HG02840 (cell line): ENCODE measurements around the gene HPF1.
"Not testable (repeated sequence)": the region's sequence is repeated elsewhere in the genome, so short reads cannot be mapped to it uniquely, and the experiment has no call there.

Source experiments
- ATAC-seq: cut with Tn5 transposase; IDR thresholded peaks from one replicate; pipeline ENCODE4 v1.9.1; 2021; ENCODE audit warnings: mild to moderate bottlenecking, moderate library complexity, moderate number of reproducible peaks; ENCODE audit not compliant: unreplicated experiment, low FRiP score

Gene HPF1

DNA sequence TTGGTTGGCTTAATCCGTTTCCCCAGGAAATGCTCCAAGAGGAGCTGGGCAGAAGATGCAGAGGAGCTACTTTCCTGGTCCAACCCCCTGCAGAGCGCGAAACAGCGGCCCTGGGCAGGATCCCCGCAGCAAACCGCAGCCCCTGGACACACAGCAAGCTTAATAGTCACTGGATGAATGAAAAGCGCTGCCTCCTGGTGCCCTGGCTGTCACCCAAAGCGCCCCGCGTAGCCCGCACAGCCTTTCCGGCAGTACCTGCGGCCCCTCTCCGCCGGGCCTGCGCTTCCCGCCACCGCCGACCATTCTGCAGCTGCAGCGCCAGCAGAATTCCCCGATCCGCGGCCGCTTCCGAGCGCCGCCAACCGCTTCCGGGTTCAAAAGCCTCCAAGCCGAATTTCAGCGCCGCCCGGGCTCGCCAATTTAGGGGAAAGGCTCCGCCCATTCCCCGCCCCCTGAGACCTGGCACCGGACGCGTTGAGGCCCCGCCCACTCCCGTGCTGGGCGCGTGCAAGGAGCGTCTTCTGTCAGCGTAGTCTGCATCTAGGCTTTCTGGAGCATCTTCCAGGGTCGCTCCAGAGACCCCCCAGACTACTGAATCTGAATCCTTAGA lies at the start of gene HPF1:
Gene HPF1, minus strand, starts transcription at position 370 of the 610 bp plus-strand sequence. Its CDS starts 67 bp downstream, at position 303.
- peak; percentile 93 for ATAC-seq

DNA sequence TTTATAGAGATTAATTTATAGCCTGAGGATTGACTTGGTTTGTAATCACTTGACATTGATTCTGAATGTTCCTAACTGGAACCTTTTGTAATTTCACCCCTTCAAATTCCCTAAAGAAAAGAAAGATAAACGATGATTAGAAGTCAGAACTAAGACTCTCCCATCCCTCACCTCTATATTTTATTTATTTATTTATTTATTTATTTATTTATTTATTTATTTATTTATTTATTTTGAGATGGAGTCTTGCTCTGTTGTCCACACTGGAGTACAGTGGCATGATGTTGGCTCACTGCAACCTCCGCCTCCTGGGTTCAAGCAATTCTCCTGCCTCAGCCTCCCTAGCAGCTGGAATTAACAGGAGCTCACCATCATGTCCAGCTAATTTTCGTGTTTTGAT lies 49.0 kb upstream of the HPF1 start:
- ATAC-seq = not testable (repeated sequence)

DNA sequence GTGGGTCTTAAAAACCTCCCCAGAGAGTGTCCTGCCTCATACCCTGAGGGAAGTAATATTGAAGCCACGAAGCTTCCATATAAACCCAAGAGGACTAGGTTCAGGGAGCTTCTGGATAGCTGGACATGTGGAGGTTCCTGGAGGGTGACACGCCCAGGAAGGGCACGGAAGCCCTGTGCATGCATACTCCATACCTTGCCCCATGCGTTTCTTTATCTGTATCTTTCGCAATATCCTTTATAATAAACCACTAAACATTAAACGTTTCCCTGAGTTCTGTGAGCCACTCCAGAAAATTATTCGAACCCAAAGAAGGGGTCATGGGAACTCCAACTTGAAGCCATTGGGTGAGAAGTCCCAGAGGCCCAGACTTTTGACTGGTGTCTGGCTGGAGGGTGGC lies 45.7 kb upstream of the HPF1 start:
- ATAC-seq = no peak

DNA sequence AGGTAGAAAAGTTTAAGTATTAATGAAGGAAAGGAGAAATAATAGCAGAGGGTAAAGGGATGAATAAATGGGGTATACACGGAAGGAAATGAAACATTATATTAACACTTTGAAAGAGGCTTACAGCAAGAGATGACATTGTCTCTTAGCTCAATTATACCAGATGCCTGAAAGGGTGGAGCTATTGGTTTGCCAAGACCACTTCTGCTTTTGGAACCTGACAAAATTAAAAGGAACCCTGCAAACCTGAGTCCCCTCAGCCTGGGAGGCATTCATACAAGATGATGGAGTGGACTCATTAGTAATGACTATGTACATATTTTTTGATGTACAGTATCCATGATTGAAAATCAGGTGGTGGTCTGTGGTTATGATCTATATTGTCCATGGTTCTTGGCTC lies 45.1 kb upstream of the HPF1 start:
- no peak for ATAC-seq

DNA sequence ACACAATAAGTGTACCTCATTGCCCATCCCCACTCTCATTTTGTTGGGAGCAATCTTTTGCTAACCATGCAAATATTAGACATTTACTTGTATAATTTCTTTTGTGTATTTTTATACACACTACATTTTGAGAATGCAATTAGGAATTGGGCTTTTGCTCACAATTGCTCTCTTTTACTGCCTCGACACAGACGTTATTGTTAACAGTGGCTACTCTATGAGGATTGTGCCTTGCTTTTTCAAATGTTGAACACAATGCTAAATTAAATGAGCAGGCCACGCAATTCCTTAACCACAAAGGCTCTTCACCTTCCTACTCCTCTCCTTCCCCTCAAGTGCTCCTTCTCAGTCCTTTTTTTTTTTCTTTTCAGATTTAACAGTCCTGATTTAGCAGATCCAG lies 42.8 kb upstream of the HPF1 start:
- no peak for ATAC-seq

DNA sequence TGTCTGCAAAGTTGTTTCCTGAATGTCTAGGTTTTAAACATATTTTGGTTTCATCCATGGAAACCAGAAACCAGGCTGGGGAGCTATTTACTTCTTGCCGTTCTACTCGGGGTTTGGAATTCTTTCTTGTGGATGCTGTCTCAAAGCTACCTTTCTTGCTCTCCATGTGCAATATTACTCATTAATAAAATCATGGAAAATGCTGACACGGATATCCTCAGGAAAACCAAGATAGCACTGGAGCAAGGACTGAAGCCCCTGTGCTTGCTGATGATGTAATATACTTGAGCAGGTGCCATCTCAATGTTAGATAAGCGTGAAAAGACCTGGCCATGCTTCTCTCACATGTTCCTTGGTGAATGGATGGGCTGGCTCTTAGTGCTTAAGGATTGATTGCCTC lies 41.5 kb upstream of the HPF1 start:
- no peak for ATAC-seq

DNA sequence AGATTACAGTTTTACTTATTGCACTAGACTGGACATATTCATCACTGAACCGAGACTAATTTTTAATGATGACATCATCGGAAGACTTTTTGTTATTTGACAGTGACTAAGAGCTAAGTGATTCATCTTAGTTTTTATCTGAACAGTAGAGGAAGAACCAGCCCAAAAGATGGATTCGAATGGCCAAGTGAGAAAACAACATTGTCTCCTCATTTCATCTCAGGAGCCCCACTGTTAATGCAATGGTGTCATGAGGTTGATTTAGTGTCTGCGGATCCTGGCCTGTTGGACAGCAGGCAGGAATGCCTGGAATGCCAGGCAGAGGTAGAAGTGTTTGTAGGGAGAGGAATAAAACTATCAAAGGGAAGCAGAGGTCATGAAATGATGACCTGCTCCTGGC lies 37.8 kb upstream of the HPF1 start:
- no peak for ATAC-seq

DNA sequence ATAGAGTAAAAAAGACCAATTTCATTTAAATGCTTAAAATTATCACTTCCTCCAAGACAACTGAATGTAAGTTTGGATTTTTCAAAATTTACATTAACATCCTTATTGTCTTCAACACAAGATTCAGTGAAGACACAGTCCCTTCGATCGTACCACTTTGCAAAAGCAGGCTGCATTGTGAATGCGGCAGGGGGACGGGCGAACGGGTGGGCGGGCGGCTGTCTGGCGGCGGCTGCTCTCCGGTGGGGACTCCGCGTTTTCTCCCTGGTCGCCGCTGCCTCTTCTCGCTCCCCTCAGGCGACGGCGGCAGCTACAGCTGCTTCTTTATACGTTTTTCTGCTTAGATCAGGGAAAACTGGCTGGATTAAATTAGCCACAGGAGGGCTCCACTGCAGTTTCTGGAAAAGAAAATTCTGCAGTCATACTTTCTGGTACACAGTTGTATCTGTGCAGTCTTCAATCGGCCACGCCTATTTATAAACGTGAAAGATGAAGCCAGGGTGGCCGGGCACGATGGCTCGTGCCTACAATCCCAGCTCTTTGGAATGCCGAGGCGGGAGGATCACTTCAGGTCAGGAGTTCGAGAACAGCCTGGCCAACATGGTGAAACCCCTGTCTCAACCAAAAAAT lies 33.9 kb upstream of the HPF1 start:
- ATAC-seq = no peak

DNA sequence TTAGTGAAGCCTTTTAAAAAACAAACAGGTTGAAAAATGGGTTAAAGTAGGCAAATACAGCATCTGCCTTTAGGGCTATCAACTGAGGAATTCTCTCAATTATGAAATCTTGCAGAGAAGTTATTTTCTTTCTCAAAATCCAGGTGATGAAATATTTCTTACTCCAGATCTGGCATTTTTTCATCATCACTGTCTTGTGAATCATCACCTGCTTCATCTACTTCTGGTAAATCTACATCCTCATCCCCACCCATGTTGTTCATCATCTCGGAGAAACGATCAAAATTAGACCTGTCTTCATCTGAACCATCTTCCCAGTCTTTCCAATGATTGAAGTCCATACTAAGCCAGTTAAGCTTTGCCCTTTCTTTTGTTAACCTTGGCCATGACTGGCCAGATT lies 33.3 kb upstream of the HPF1 start:
- no peak for ATAC-seq

DNA sequence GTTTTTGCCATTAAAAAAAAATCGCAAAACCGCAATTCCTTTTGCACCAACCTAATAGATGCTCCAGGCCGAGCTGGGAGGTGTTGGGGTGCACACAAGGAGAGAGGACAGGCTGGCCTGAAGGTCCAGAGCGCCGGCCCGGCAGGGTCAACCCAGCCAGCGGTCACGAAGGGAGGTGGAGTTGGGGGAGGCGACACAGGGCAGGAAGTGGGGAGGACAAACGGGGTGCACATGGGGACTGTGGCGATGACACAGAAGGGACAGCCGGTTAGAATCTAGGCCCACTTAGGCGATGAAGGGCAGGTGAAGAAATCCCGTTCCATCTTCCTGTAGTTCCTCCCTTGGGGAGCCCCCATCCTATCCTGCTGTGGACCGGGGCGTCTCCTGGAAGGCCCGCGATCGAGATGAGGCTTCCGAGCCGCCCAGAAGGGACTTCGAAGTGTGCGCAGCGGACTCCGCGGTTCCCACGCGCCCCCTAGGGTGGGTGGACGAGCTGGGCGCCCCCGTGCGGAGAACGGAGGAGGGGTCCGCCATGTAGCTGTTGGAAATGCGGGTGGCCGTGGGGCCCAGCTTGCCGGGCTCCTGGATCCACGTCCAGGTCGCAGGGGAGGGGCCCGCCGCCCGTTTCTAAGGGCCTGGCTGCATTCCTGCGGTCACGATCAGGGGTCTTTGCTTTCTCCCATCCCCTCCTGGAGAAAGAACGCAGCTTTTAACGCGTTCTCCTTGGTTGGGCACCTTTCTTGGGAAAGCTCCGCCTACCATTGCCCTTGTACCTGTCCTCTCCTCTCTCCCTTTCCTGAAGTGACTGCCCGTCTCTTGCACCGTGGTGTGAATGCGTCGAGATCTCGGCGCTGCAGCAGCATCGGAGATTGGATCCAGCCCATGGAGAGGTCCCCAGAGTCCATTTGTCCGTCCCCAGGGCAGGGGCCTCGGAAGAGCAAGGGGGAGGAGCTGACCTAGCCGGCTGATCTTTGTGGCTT lies 17.0 kb upstream of the HPF1 start:
- ATAC-seq = no peak

DNA sequence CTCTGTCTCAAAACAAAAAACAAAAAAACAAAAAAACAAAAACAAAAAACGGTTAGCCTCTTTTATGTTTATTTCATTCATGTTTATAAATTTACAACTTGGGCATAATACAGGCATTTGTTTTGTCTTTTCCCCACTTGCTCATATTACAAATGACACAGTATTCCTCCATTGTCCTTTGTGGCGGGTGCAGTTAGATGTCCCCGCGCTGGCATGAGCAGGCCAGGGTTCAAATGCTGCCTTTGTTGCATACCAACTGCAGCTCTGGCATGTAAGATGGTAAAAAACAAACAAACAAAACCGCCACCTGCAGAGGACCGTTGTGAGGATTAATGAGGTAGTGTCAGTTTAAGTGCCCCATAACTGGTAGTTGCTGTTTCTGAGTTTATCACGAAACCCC lies 16.1 kb upstream of the HPF1 start:
- no peak for ATAC-seq

DNA sequence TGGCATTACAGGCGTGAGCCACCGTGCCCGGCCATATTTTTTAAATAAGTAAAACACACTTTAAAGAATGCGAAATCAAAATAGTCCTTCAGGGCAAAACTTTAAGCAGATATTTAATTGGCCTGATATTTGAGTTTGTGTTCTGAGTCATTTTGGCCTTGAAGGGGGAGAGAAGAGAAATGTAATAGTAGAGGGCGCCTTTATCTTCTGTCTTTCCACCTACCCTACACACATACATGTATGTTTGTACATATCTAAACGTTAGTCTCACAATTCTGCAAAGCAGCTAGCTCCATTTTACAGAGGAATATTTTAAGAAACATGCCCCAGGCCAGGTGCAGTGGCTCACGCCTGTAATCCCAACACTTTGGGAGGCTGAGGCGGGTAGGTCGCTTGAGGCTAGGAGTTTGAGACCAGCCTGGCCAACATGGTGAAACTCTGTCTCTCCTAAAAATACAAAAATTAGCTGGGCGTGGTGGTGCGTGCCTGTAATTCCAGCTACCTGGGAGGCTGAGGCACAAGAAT lies 13.9 kb upstream of the HPF1 start:
- not testable (repeated sequence) for ATAC-seq

DNA sequence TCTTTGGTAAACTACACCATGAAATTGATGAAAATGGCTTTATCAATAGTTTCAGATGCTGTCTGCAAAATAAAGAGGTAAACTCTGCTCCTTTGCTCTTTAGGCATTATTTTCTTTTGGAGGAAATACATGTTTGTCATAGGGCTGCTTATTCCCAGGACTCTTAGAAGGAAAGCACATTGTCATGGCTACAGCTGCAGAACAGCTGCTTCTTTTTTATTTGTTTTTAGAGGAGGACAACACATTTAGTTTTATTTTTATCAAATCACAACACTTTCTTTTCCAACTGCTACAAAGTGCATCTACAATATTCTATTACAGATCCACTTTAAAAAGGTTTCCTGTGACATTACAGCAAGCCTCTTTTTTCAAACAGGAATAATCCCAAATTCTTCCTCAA lies 12.7 kb upstream of the HPF1 start:
- no peak for ATAC-seq

DNA sequence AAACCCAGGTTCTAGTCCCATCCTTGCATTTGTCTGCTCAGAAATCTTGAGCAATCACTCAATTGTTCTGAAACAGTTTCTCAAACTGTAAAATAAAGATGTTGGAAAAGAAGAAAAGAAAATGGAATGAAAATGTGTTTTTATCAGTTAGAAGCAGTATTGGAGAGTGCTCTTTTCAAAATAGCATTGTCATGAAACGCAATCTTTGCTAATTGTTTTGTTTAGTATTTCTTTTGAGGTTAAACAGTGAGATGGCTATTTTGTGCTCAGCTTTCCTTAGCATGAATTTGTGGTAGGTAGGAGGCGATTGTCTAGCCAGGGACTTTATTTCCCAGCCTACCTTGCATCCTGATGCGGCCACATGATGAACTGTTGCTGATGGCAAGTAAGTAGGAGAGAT lies 10.6 kb upstream of the HPF1 start:
- no peak for ATAC-seq

DNA sequence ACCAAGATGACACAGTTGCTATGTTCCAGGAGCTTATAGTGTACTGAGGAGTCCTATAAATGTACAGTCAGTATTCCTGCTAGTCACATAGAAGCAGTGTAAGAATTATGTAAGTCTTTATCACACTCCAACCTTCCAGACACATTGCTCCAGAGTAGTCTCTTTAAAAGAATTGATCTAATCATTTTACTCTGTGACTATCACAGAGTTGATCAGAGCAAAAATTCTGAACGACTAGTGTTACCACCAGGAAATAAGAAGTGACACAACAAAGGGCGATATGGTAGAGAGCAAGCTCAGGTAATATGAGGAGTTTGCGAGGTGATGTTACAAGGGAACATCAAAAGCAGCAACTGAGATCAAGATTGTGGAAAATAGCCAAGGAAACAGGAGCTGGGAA lies 9.0 kb upstream of the HPF1 start:
- no peak for ATAC-seq

DNA sequence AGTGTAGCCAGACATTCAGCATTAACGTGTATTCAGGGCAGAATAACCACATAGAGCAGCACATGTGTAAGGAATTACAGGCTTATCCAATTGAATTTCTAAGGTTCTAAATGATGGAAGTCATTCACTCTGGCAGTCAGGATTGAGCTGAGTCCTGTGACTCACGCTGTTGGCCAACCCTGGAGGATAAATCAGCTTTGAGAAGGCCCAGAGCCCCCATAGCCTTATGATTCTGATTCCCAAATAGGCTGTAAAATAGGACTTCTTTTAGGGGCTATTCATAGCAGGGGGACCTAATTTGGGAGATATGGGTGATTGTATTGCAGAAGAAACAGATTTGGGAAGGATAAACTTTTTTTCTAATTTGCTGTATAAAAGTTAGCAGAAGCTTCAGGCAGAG lies 8.1 kb upstream of the HPF1 start:
- ATAC-seq = no peak

DNA sequence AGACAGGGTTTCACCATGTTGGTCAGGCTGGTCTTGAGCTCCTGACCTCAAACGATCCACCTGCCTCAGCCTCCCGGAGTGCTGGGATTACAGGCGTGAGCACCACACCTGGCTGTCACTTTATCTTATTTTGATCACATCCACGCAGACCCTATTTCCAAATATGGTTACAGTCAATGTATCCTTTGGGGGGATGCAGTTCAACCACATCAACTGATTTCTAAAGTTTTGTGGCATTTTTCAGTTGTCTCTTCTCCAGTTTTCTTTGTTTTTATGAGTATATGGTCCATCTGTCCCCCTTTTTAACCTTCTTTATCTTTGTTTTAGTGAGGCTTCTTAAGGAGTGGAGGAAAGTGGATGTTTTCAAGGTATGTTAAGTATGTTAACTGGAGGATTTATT lies 4.1 kb upstream of the HPF1 start:
- no peak for ATAC-seq

DNA sequence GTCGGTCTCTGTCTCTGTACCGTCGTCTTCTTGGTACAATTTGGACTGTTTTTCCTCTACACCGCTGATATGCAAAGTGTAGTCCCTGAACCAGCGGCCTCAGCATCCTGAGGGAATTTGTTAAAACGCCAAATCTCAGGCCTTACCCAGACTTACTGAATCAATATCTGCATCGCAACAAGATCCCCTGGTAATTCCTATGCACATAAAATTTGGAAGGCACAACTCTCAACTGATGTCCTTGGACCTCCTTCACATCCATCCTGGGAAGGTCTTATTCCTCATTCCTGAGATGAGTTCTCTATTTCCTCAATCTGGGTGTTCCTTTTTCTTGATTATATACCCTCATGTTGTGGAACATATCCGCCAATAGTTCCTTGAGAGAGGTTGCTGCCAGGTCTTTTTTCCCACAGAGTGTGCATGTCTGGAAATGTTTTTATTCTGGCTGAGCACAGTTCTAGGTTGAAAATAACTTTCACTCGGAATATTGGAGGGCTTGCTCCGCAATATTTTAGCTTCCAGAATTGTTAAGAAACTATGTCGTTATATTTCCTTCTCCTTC lies 738 bp upstream of the HPF1 start:
- no peak for ATAC-seq

DNA sequence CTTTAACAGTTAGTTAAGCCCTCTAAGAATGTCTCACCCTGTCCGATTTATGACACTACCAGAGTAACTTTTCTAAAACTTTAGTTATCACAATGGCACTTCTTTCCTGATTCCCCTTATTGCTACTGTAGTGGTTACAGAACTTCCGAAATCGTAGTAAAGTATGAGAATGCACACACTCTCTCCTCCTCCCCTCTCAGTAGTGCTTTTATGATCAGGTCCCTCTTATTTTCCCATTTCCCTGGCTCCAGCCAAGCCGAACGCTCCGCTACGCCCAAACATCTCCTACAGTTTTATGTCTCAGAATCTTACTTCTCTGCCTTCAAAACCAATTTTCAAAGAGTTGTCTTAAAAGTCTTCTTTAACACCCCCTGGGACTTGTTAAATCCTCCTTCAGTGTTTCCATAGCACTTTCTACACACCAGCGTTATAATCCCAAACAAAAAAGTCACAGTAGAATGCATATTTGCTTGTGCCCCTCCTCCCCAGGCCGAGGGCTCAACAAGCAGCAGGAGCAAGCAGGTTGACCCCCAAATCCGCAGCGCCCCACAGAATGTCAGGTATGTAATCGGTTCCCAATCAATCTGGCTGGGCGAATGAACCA lies 671 bp downstream of the HPF1 start:
- ATAC-seq = peak; percentile 19

DNA sequence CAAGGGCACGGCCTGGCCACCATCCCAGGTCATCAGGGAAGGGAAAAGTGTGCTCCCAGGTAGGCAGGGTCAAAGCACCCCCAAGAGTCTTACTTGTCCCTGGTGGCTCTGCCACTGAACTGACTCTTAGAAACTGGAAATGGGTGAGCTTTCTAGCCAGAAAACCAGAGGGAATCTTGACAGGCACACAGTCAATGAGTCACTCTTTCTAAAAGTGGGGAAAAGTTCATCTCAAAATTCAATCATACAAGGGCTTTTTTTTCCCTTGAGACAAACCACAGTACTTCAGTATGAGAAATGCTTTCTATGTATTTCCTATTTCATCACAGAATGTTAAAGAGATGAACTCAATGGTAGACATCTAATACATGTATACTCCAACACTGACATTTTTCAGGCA lies 12.5 kb downstream of the HPF1 start:
- ATAC-seq = no peak

DNA sequence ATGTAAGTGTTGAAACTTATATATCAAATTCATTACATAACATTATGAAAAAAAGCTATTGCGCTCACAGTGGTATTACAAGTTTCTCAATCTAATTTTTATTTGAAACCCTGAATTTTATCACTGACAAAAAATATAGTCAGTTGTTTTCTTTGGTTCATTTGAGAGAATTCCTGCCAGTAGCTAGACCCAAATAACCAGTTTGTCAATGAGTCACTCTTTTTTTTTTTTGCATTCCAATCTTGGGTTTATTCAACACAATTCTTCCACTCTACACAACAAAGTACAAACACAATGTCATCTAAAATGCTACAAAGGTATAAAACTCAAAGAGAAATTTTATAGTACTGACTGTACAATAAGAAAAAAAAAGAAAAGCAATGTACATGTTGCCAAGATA lies 13.1 kb downstream of the HPF1 start:
- no peak for ATAC-seq
